Muscle of arm (tissue), 12 donors: Measurements from ENCODE around the gene FAM240A. TPM values are rescaled to one million over a fixed set of nuclear protein-coding genes. Genes with fewer than 3 reads are reported as not detected.

Experiments used
- DNase-seq: peaks from one replicate; pipeline ENCODE4 v3.0.0-alpha.2; 2013
- polyA plus RNA-seq, 12 donors: library from polyadenylated mRNA; unstranded; fragments of 120-200 nt; gene quantifications; one replicate each; pipeline ENCODE4 v1.2.1, GENCODE V29; 2013; ENCODE audit not compliant: insufficient read length in 12 of 12

The FAM240A gene
- polyA plus RNA-seq, 12 donors, result 0.12 to 0.46 (median 0.31) TPM; not detected in 2

DNA sequence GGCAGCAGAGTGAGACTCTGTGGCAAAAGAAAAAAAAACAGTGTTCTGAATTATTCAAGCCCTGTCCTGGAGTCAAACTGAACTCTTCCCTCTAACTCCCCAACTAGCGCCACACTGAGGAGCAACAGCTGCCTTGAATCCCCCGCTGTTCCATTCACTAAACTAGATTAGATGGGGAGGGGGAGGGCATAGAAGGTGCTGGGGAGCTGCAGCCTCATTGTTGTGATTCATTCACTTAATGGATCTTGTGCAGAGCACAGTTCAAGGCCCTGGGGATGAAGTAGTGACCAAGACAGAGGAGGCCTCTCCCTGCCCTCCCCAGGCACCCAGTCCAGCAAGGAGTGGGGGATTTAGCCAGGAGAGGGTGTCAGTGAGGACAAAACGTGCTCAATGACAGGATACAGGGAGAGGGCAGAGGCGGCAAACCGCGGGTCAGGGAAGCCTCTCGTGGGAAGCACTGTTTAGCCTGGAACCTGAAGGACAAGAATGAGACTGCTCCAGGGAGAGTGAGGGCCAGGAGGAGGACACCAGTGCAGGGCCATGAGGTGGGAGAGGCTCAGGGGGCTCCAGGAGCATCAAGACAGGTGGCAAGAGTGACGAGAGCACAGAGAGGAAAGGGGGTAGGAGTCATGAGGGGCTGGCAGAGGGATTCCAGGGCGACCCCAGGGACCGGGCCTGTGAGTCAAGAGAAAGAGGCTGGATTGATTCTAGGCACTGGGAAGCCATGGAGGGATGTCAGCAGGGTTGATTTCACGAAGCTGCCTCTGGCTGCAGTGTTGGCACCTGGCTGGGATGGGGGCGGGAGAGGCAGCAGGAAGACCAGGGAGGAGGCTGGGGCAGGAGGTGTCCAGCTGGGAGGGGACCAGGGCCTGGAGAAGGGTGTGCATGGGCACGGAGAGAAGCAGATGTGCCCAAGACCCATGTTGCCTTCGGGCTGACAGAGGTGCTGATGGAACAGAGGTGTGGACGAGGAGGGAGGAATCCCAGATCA, 49.7 kb downstream of the FAM240A start:
- DNase-seq, result no peak

DNA sequence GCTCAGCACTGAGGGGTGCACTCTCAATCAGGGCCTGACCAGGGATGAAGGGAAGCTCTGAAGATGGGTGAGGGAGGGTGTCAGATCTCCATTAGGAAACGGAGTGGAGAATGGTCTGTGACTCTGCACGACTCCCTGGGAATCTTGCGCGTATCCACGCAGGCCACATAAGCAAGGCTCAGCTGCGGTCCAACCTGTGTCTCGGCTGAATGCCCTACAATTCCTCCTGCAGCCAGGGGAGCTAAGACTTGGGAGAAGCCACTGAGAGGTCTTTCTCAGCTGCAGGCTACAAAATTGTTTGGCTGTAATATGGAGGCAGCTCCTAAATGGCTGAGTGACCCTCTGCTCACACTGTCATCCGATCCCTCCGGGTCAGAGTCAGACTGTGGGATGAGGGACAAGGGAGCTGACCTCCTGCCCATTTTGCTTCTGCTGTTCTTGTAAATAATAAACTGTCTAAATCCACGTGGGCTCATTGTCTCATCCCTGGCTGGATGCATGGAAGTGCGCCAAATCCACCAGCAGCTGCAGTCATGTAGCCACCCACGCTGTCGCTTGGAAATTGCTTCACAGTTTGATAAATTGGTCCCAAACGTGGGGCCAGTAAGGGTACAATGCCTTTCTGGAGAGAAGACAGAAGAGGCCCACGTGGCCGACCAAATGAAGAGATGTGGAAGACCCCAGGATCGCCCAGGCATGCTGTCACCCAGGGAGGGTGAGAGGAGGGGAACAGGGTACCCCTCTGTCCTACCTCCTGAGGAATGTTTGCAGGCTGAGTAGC, 50.6 kb downstream of the FAM240A start:
- DNase-seq, result peak; percentile 74

- DNase-seq, result peak; percentile 19
Measured at GRCh38 chr3:46663591-46664135, 51.3 kb downstream of the FAM240A start.

DNA sequence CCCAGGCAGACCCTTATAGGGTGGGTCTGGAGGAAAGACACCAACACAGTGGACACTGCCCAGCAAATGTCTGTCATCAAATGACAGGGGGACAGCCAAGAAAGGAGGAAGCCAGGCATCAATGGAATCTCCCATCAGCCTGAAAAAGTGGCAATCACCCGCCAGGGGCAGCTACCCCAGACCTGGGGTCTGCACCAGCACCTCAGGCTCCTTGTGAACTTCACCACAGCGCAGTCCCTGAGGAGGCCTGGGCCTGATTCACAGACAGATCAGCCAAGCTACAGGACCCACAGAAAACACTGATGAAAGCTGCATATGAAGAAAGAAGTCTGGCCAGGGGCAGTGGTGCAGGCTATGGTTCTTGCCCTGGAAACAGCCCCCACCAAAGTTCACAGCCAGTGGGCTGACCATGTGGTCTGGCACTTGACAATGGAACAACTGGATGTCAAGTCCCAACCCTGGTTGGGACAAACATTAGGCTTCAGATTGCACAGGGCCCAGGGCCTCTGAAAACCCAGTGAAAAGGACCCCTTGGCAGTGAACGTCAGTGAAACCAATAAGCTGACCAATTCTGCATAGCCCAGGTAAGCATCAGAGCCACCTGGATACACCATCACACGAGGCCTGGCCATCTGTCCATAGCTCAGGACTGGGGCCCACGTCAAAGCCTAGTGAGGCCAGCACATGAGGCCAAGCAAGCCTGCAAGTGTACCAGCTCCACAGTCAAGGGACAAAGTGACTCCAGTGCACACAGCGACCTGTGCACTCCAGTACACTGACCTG, 52.1 kb downstream of the FAM240A start:
- DNase-seq, result no peak

- no peak for DNase-seq
Measured at GRCh38 chr3:46664971-46665762, 52.8 kb downstream of the FAM240A start.

DNA sequence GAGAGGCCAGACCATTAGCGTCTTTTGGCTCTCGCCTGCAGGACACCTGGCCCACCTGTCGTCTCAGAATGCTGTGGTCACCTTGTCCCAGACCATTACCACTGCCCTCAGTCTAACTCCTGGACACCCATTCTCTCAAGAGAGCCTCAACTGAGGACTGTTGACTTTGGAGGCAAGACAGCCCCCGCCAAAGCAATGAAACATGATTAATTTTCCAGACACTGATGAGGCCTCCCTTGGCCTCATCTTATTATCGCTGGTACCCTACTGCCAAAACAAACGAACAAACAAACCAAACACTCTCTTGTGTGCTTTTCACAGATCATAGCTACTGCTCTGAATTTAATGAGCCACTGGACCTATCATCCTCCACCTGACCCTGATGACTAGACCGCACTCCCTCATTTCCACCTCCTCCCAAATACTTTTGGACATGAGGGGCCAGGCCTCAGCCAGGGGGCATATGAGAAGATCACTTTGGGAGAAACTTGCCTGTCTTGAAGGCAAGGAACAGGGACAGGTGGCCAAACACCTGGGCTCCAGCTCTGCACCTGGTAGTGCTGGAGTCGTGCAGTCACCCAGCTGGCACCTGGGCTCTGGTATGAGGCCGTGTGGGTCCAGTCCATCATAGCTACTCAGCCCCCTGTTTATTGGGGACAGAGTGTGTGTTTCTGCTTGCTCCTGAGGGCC, 53.6 kb downstream of the FAM240A start:
- no peak for DNase-seq

DNA sequence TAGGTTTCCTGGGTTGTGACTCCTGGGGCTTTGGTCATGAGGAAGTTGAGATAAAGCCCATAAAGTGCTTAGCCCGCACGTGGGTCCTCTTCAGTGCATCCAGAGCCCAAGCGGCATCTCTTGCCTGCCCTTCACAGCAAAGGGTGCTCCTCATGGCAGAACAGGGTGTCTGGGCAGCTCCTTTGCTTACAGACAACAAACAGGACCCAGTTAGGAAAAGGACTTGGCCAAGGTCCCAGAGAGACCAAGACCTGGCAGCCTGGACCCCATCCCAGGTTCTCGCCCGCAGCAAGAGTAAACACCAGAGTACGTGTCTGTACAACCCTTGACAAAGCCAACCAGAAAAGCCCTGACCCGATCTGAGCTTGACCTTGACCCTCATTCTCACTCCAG, 54.1 kb downstream of the FAM240A start:
- DNase-seq, result no peak

DNA sequence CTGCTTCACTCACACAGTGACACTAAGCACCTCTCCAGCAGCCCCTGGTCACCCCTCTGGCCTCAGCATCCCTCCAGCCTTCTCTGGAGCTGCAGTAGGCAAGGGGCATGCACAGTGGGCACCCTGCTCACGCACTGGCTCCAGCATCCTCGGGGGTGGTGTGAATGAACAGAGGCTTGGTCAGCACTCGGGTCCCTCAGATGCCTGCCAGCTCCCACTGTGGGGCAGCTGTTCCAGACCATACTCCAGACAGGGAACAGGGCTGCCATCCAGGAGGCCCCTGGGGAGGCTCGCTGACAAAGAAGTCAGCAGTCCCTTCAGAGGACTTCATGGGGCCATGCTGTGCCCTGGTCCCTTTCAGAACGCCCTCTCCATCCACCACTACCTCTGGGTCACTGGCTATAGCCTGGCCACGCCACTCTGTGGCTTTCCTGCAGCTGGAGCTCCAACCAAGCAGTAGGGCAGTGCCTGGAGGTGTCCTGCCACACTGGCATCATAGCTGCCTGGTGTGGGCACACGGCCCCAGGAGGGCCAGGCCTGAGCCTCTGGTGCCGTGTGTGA, 54.8 kb downstream of the FAM240A start:
- DNase-seq, result no peak

GRCh38 chr3:46667657-46668056, 55.3 kb downstream of the FAM240A start:
- DNase-seq, result no peak

DNA sequence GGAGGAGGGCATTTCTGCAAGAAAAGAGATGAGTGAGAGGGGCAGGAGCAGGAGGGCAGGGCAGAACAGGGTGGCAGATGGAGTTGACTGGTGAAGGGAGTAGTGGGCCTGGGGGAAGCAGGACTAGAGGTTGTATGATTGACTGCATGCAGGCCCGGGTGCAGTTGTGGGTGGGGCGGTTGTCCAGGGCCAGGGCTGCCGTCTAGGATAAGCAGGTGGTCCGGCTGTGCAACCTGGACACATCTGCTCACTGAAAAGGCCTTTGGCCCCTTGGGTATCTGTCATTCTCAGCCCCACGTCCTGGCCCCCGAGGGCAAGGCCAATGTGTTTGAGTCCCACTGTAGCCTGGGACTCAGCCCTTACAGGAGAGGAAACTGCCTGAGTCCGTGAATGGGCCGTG, 55.8 kb downstream of the FAM240A start:
- DNase-seq, result no peak

GRCh38 chr3:46668591-46668990, 56.3 kb downstream of the FAM240A start:
- DNase-seq, result no peak

- DNase-seq, result no peak
Measured at GRCh38 chr3:46669191-46669999, 57.1 kb downstream of the FAM240A start.

DNA sequence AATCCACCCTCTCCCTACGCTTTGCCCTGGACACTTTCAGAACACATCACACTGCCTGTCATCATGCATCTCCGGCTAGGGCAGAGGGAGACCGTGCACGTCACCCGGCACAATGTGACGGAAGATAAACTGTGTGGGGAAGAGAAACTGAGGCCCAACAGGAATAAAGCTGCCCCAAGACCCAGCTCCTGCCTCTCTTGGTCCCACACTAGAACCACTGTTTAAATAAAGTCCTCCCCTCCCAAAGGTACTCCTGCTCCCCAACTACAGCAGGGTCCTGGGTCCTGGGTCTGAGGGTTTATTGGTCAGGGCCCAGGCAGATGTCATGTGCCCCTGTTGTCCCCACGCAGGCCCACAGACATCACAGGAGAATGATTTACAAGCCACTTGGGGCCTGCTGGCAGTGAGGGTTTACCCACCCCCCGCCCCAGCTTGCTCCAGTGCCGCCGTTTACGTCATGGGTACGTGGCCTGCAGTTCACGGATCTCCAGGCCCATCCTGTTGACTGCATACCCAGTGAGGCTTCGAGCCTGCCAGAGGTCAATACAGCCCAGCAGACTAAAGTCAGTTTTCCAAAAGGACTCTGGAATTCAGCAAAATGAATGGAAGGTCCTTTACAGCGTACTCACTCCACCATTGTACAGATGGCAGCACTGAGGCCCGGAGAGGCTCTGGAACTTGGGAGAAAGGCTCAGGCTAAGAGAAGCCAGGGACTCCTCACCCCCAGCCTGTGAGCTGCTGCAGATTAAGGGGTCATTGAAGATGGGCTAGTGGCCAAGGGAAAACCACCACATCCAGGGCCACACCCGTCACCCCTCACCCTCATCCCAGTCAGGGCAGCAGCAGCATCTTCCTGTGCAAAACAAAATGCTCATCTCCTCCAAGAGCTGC, 57.9 kb downstream of the FAM240A start:
- DNase-seq, result no peak

GRCh38 chr3:46670891-46671427, 58.6 kb downstream of the FAM240A start:
- DNase-seq, result no peak

DNA sequence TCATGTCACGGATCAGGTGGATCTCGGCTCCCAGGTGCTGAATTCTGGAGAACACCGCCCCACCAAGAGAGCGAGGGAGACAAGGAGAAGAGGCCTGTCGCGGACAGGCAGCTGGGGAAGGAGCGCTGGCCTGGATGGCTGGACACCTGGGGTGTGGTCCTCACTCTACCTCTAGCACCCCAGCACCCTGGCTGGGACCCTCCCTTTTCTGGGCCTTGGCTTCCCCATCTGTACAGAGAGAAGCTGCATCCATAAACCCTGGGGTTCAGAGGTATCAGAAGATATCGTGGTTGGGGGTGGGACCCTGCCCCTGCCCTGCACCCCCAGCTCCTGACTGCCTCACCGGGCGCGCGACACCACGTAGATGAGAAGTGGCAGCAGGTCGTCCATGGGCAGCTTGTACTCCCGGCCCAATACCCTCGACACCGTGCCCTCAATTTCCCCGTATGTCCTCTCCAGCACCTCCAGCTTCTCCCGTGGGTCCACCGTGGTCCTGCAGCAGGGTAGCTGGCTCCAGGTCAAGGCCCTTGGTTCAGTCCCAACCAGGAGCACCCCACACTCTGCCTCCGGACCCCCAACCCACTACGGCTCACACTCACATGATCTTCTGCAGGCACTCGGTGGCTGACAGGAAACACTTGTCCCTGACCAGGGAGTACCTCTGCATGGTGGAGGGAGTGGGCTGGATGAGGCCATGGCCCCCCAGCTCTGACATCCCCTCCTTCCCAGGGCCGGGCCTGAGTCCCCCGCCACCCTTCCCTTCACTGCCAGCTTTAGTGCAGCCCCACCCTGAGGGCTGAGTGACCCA, 59.4 kb downstream of the FAM240A start:
- DNase-seq, result no peak

GRCh38 chr3:46672349-46672695, 60.0 kb downstream of the FAM240A start:
- DNase-seq, result no peak
